Endodermal cell (in vitro differentiated cells): ENCODE results near the gene UNK. TPM values are rescaled to one million over a fixed set of nuclear protein-coding genes. Genes with fewer than 3 reads are reported as not detected.

Experiments
- DNase-seq: peaks from one replicate; pipeline ENCODE4 v3.0.0-alpha.2; 2017
- H3K27ac ChIP-seq: 2 replicates; pipeline ENCODE4 v1.5.1; 2013; ENCODE audit warnings: mild to moderate bottlenecking, low read depth, low read length, moderate library complexity
- H3K27me3 ChIP-seq: 2 replicates; pipeline ENCODE4 v1.6.1; 2013; ENCODE audit warnings: mild to moderate bottlenecking, low read length, moderate library complexity; ENCODE audit not compliant: insufficient read depth, control insufficient read depth, poor library complexity, severe bottlenecking
- H3K36me3 ChIP-seq: 2 replicates; pipeline ENCODE4 v1.7.0; 2013; ENCODE audit warnings: mild to moderate bottlenecking, low read length, moderate library complexity; ENCODE audit not compliant: control insufficient read depth, insufficient read depth
- H3K4me1 ChIP-seq: one replicate; pipeline ENCODE4 v1.7.0; 2013; ENCODE audit warnings: low read length; ENCODE audit not compliant: control insufficient read depth, insufficient read depth
- H3K4me3 ChIP-seq: 2 replicates; pipeline ENCODE4 v1.5.1; 2013; ENCODE audit warnings: mild to moderate bottlenecking, low read length, moderate library complexity
- H3K9ac ChIP-seq: 2 replicates; pipeline ENCODE4 v1.6.1; 2013; ENCODE audit warnings: mild to moderate bottlenecking, low read length, moderate library complexity; ENCODE audit not compliant: poor library complexity, severe bottlenecking; ENCODE audit errors: extremely low read depth
- H3K9me3 ChIP-seq: 2 replicates; pipeline ENCODE4 v1.6.1; 2013; ENCODE audit warnings: mild to moderate bottlenecking, low read length, moderate library complexity; ENCODE audit not compliant: control insufficient read depth
- H3K27ac Mint-ChIP-seq: 2 replicates; pipeline ENCODE4 v1.8.0; 2020; ENCODE audit warnings: mixed read lengths
- H3K27me3 Mint-ChIP-seq: 2 replicates; pipeline ENCODE4 v1.8.0; 2021; ENCODE audit warnings: mild to moderate bottlenecking, mixed read lengths; ENCODE audit not compliant: insufficient read depth
- H3K36me3 Mint-ChIP-seq: 2 replicates; pipeline ENCODE4 v1.8.0; 2020; ENCODE audit warnings: low read depth, mixed read lengths
- H3K4me1 Mint-ChIP-seq: 2 replicates; pipeline ENCODE4 v1.8.0; 2020; ENCODE audit warnings: mixed read lengths
- H3K4me3 Mint-ChIP-seq: 2 replicates; pipeline ENCODE4 v1.8.0; 2020; ENCODE audit warnings: mild to moderate bottlenecking, moderate library complexity, mixed read lengths
- H3K9me3 Mint-ChIP-seq: 2 replicates; pipeline ENCODE4 v1.8.0; 2020; ENCODE audit warnings: mild to moderate bottlenecking, mixed read lengths
- WGBS, 2 experiments: methylation state at CpG; one replicate each; pipeline versions ENCODE4 v1.1.5 to v1.1.7; 2013; ENCODE audit warnings: missing lambda C conversion rate in 2 of 2, mixed read lengths in 1 of 2; ENCODE audit not compliant: insufficient coverage in 1 of 2, insufficient read length in 1 of 2; 5-methylcytosine and 5-hydroxymethylcytosine counted together
- total RNA-seq, 2 donors: library from RNA; stranded (reverse); fragmentation: NEBNext Ultra II Directional in 1 of 2; extraction: Animal tissue kit (Norgen Biotek cat#: 25700) in 1 of 2; gene quantifications; 2 replicates in 1 of 2; 3 replicates in 1 of 2; pipeline ENCODE4 v1.2.1, GENCODE V29; 2021
- TF ChIP-seq, protein P1 (sequence below): fragments of 200-600 bp; sonication (generic); conservative IDR thresholded peaks from 2 replicates; pipeline ENCODE4 v1.5.0; 2021; ENCODE audit warnings: antibody characterized with exemption, mild to moderate bottlenecking

UNK gene
- total RNA-seq, 2 donors from 2014 or later = 38.0 to 39.0 TPM

DNA sequence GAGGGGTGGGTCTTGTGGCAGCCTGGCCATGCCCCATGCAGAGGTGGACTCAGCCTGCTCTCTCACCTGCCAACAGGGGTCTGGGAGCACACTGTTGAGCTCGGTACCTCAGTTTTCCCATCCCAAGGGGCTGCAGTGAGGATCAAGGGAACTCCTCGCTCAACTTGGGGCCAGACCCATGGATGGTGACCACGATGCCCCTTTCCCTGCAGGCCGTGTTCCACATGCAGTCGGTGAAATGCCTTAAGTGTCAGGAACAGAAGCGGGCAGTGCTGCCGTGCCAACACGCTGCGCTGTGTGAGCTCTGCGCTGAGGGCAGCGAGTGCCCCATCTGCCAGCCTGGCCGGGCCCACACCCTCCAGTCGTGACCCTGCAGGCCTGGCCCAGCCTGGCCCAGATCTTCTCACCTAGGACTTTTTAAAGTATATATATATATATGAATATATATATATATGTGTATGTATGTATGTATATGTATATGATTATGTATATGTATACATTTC is 39.5 kb downstream of the UNK start:
- H3K9me3 Mint-ChIP-seq = no peaks in the 10 kb centered on the region
- no peaks in the 10 kb centered on the region for H3K27me3 Mint-ChIP-seq
- 96 to 100% methylated on average over 6 to 13 of the region's 13 CpGs for WGBS, 2 experiments
- Histone ChIP-seq H3K27ac (no peak overlapping the region), H3K4me1 (no peaks in the 10 kb centered on the region), H3K4me3 (no peak overlapping the region), H3K27me3 (no peaks in the 10 kb centered on the region), H3K36me3 (peaks cover 45% of the 10 kb centered on the region), H3K9ac (no peak overlapping the region), H3K9me3 (no peaks in the 10 kb centered on the region)
- DNase-seq = no peak
- no peak overlapping the region for H3K27ac Mint-ChIP-seq
- TF ChIP-seq, protein P1, sequence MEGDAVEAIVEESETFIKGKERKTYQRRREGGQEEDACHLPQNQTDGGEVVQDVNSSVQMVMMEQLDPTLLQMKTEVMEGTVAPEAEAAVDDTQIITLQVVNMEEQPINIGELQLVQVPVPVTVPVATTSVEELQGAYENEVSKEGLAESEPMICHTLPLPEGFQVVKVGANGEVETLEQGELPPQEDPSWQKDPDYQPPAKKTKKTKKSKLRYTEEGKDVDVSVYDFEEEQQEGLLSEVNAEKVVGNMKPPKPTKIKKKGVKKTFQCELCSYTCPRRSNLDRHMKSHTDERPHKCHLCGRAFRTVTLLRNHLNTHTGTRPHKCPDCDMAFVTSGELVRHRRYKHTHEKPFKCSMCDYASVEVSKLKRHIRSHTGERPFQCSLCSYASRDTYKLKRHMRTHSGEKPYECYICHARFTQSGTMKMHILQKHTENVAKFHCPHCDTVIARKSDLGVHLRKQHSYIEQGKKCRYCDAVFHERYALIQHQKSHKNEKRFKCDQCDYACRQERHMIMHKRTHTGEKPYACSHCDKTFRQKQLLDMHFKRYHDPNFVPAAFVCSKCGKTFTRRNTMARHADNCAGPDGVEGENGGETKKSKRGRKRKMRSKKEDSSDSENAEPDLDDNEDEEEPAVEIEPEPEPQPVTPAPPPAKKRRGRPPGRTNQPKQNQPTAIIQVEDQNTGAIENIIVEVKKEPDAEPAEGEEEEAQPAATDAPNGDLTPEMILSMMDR = no peak
- peaks cover 1% of the 10 kb centered on the region for H3K4me1 Mint-ChIP-seq
- no peak overlapping the region for H3K4me3 Mint-ChIP-seq
- peaks cover 33% of the 10 kb centered on the region for H3K36me3 Mint-ChIP-seq

DNA sequence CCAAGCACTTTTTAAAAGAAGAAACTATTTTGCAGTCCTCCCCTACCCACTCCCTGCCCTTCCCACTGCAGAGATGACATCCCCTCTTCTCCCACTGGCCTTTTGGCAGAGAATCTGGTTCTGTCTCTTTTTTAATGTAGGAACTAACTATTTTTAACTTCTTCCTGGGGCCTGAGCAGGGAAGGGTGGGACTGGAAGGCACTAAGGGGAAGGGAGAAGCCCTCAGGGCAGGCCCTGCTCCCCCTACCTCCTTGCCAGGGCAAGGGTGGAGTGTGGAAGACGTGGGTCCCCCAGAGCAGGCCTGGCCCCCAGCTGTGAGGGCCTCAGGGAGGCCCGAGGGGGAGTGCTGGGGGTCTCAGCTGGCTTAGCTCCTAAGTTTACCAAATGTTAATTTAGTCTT is 40.1 kb downstream of the UNK start:
- WGBS, 2 experiments = 88% methylated on average over 2 of the region's 2 CpGs; no CpG with 5 or more reads in 1 of the 2 experiments
- no peak overlapping the region for H3K27ac ChIP-seq

DNA sequence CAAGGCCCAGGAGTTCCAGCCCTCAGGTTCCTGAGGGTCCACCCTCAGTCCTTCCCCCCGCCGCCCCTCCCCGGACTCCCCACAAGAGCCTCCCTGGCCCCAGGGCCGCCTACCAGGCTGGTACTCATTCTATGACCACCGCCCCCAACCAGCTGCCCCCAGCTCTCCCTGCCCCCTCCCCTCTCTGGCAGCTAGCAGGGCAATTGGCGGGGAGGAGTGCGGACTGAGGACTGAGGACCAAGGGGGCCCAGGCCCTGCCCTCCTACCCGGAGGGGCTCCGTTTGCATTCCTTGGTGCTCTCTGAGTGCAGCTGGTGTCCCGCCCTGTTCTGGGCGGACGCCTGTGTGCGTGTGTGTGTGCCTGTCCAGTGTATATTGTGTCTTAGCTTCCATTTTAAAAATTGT is 40.5 kb downstream of the UNK start:
- DNase-seq = no peak
- WGBS, 2 experiments = 91 to 92% methylated on average over 2 to 13 of the region's 13 CpGs
- no peak overlapping the region for H3K27ac ChIP-seq
- no peaks in the 10 kb centered on the region for H3K27me3 Mint-ChIP-seq
- no peaks in the 10 kb centered on the region for H3K9me3 ChIP-seq
- no peak overlapping the region for H3K4me3 ChIP-seq
- peaks cover 24% of the 10 kb centered on the region for H3K36me3 Mint-ChIP-seq
- no peak overlapping the region for H3K27ac Mint-ChIP-seq
- H3K36me3 ChIP-seq = peaks cover 35% of the 10 kb centered on the region
- H3K4me1 Mint-ChIP-seq = peaks cover 1% of the 10 kb centered on the region
- no peaks in the 10 kb centered on the region for H3K9me3 Mint-ChIP-seq
- H3K9ac ChIP-seq = no peak overlapping the region
- H3K27me3 ChIP-seq = no peaks in the 10 kb centered on the region
- no peak overlapping the region for H3K4me3 Mint-ChIP-seq
- TF ChIP-seq, protein P1 = no peak
- H3K4me1 ChIP-seq = no peaks in the 10 kb centered on the region

More for the DNA sequence above, 40.1 kb downstream of the UNK start:
- peaks cover 27% of the 10 kb centered on the region for H3K36me3 Mint-ChIP-seq
- DNase-seq = no peak
- H3K27ac Mint-ChIP-seq = no peak overlapping the region
- H3K4me3 Mint-ChIP-seq = no peak overlapping the region
- H3K27me3 ChIP-seq = no peaks in the 10 kb centered on the region
- no peak overlapping the region for H3K9ac ChIP-seq
- TF ChIP-seq, protein P1 = no peak
- peaks cover 40% of the 10 kb centered on the region for H3K36me3 ChIP-seq
- no peaks in the 10 kb centered on the region for H3K4me1 ChIP-seq
- peaks cover 1% of the 10 kb centered on the region for H3K4me1 Mint-ChIP-seq
- H3K27me3 Mint-ChIP-seq = no peaks in the 10 kb centered on the region
- no peak overlapping the region for H3K4me3 ChIP-seq
- no peaks in the 10 kb centered on the region for H3K9me3 ChIP-seq
- H3K9me3 Mint-ChIP-seq = no peaks in the 10 kb centered on the region
